Posterior cingulate gyrus (tissue), 11 donors: ENCODE results near the gene ZNF296.

Experiments used
- DNase-seq, 10 donors: peaks; one replicate each; pipeline versions ENCODE4 v3.0.0 to v3.0.0-alpha.2; 2020 to 2021; ENCODE audit warnings: mixed read lengths in 3 of 10
- intact Hi-C: fragments of 100-400 bp; cut with DNase I; formaldehyde crosslinking; loops from one replicate; pipeline ENCODE4 v1.15.1; 2023

The ZNF296 gene

DNA sequence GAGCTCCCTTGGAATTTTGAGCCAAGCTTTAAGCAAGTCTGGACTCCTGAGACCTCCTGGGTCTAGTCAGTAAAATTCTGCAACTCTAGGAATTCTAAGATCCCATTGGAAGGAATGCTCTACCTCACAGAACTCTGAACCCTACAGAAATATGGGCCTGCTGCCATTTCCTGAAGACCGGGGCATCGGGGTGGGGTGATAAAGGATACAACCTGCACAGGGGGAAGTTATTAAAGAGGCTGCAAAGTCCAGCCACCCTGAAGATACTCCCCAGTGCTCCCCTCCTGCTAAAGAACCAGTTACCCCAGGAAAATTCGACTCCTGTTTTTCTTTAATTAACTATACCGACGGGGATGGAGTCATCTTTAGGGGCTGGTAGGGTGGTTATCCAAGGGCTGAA is 14.3 kb upstream of the ZNF296 start:
- intact Hi-C loops = loop anchor here (1.0 to 5.0 kb wide), 3 partner anchors 11 to 162 kb away; partner anchors contain the start of genes BLOC1S3, GEMIN7, MARK4 and TRAPPC6A
- no peak for DNase-seq

DNA sequence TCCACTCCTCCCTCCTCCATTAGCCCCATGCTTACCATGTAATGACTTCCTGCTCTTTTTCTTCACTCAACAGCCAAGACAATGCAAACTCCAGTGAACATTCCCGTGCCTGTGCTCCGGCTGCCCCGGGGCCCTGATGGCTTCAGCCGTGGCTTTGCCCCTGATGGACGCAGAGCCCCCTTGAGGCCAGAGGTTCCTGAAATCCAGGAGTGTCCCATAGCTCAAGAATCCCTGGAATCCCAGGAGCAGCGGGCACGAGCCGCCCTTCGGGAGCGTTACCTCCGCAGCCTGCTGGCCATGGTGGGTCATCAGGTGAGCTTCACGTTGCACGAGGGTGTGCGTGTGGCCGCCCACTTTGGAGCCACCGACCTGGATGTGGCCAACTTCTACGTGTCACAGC is 13.8 kb upstream of the ZNF296 start:
- intact Hi-C loops = loop anchor here (5.0 kb wide), 1 partner anchor 162 kb away; the partner anchor contains the start of gene MARK4
- DNase-seq = no peak

DNA sequence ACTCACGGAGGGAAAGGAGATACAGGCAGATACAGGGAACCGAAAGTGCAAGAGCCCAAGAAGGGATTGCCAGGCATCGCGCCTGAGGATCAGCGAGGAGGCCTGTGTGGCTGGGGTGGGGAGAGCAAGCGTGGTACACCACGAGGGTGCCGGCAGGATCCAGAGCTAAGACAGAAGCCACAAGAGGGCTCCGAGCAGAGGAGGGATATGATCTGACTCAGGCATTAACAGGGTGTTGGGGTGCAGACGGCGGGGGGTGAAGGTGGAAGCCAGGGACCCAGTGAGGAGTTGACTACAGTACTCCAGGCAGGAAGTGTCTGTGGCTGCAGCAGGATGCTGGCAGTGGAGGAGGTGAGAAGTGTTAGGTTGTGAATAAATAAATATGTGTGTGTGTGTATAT is 11.3 kb upstream of the ZNF296 start:
- peak in 1 of 10 donors; percentile 90 for DNase-seq
- intact Hi-C loops = no loop called here

GRCh38 chr19:45086480-45086879 is 10.2 kb upstream of the ZNF296 start:
- intact Hi-C loops = no loop called here
- no peak for DNase-seq

GRCh38 chr19:45082170-45082569 is 5.9 kb upstream of the ZNF296 start:
- intact Hi-C loops = no loop called here
- DNase-seq = no peak

GRCh38 chr19:45079911-45080370 is 3.7 kb upstream of the ZNF296 start:
- intact Hi-C loops = loop anchor here (1.0 kb wide), 1 partner anchor 11 kb away; no protein-coding TSS in a partner anchor
- no peak for DNase-seq

DNA sequence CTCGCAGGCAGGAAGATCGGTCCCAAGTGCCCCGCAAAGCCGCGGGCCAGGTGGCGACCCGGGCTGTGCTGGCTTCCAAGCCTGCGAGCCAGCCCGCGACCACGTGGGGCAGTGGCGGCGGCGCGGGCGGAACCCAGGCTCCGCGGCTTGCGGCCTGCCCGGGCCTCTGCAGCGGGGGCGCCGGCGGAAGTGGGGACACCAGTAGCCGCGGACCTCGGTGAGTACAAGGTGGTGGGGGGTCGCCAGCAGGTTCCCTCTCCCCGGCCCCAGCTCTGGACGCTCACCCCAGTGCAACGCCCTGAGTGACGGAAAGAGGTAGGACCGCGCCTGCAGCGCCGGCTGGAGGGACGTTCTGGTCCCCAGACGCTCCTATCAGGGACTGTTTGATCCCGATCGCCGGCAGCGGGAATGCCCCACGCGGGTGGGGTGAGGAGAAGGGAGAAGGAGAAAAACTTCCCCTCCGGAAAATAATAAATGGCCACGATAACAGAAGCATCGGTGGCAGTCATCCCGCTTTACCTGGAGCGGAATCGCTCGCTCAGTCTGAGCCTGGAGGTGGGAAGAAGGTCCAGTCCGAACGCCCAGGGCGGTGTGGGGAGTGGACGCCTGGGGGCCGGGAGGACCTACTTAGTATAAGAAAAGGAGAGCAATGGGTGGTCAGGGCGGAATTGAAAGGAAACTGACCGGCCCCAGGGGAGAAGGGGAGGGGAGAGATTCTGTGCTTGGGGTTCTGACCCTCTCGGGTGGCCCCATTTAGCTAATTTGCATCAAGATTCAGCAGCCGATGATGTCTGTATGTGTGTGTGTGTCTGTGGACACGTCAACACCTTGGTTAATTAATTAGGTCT is 3.0 kb upstream of the ZNF296 start, which contains the start of gene GEMIN7:
GEMIN7 (plus strand) TSS at position 198 of the 848 bp plus-strand sequence. CDS start 10,855 bp downstream, outside the sequence.
- intact Hi-C loops = loop anchor here (1.0 kb wide), 1 partner anchor 12 kb away; no protein-coding TSS in a partner anchor
- peak; percentile 69 to 98 (median 80) for DNase-seq

DNA sequence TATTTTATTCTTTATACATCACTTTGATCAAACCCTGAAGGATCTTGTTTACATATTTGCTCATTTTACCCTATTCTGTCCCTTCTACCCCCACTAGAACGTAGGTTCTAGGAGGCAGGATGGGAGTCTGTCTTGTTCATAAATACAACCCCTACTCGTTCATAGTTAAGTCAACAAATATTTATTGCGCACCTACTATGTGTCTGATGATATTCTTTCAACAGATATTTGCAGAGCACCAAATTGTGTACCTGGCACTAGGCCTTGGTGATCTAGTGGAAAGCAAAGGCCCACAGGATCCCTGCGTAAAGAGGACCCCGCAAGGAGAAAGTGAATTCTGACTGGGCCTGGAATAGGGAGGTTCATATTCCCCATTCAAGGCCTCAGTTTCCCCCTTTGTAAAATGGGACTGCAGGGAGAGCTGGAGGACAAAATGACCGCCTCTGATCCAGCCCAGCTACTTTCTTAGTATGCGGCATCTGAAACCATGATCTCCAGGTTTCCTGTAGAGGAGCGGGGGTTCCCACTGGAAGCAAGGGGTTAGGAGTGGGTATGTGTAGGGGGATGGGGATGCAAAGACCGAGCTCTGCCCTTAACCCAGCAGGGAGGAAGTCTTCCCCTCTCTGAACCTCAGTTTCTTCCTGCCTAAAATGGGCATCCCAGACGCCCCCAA is 2.2 kb upstream of the ZNF296 start:
- intact Hi-C loops = loop anchor here (1.0 kb wide), 1 partner anchor 13 kb away; no protein-coding TSS in a partner anchor
- DNase-seq = no peak

DNA sequence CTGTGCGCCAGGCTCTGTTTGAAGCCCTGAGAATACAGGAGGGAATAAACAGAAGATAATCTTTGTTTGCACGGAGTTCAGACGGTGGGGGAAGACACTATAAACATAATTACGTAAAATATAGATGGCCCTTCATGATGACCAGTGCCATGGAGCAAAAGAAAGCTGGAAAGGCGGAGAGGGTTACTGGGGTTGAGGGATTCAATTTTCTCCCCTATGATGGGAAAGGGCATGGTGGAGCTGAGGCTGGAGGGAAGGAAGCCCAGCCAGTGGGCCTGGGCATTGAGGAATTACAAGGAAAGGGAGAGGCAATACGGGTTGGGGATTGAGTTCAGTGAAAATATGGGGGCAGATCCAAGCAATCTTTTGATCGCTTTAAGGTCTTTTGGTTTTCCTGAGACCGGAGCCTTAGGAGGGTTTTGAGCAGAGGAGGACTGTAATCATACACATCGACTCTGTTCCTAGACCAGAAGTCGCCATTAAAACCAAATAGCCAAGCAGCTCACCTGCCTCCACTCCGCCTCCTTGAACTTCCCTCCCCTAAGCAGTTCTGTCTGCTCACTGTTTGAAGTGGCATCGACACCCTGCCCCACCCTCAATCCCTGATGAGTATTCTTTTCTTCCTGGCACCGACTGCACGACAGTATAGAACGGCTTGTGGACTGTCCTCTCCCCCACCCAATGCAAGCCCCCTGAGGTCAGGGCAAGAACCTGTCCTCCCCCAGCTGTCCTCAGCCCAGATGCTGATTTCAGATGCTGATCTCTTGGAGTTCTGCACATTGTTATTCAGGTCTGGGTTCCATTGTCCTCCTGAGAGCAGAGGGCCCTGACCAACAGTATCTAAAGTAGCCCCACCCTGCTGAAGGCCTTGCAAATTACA is 813 bp upstream of the ZNF296 start:
- DNase-seq = no peak
- intact Hi-C loops = no loop called here

DNA sequence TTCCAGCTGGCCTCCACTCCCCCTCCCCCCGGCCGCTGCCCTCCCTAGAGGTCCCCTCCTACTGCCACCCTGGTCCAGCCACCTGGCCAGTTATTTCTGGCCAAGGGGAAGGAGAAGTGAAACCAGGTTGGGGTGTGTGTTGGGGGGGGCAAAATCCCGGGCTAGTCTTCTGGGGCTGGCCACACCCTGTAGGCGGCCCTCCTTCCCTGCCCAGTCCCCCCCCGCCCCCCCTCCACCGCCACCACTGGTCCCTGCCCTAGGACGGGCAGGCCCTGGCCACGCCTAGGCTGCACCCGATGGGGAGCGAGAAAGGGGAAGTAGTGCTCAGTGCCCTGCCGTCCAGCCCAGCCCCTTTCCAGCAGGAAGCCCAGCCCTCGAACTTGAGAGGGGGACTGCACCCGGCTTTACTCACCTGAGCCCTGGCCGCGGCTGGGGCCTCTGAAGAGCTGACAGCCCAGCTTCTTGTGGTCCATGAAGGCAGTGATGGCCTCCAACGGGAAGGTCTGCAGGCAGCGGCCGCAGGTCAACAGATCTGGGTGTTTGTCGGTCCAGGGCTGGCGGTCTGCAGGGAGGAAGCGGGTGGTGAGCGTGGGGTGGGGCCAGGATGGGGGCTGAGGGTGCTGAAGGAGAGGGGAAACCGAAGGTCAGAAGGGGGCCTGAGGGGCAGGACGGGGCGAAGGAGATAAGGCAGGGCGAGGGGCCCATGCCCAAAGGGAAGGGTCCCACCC is 813 bp downstream of the ZNF296 start:
- intact Hi-C loops = no loop called here
- peak in 2 of 10 donors; percentile 32 to 38 for DNase-seq

DNA sequence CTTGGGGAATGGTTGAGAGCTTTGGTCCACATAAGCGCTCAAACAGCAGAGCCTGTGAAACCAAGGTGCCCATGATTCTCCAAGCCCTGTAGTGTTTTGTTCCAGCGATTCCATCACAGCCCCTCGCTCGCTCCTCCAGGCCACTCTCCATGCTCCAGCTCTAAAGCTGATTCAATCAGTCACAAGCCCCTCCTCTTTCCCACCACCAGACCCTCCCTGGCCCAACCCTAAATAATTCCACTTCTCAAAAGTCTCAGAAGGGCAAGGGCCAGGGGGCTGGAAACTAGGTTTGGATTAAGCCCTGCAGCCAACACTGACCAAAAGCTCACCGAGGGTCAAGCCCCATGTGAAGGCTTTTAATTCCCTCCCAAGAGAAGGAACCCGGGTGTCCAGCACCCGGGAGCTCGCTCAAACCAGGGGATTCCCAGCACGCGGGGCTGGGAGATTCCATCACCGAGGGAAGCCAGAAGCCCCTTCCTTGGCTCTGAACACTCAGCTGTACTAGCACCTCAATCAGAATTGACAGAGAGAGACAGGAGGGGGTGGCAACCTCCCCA is 1.5 kb downstream of the ZNF296 start:
- intact Hi-C loops = no loop called here
- no peak for DNase-seq

DNA sequence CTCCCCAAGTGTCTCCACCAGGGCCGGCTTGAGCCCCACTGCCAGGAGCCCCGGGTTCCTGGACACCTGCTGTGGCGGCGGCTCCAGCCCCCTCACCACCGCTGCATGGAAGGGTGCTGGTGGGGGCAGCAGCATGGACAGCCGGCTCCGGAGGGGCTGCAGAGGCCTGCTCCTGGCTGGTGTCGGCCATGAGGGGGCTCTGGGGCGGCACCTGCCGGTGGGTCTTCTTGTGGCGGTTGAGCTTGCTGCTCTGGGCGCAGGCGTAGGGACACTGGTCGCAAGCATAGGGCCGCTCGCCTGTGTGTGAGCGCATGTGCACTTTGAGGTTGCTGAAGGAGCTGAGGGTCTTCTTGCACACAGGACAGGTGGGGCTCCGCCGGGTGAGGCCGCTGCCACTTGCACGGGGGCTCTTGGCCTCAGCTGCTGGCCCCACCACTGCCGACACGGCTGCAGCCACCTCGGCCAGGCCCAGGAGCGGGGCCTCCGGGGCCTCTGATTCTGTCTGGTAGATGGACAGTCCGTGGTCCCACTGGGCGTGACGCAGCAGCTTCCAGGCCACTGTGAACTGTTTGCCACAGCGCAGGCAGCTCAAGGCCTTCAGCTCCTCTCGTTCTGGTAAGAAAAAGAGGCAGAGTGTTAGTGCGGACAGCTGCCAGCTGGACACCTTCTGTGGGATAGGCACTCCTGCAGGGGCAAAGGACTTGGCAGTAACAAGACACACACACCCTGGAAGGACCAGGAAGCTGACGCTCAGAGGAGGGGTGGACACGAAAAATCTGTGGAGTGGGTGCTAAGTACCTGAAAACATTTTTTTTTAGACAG is 4.1 kb downstream of the ZNF296 start:
- intact Hi-C loops = no loop called here
- no peak for DNase-seq

- DNase-seq = no peak
- intact Hi-C loops = no loop called here
Observed at GRCh38 chr19:45071545-45071938, 4.7 kb downstream of the ZNF296 start.

GRCh38 chr19:45070861-45071544 is 5.3 kb downstream of the ZNF296 start:
- intact Hi-C loops = no loop called here
- peak in 1 of 10 donors; percentile 76 for DNase-seq

GRCh38 chr19:45070214-45070613 is 6.1 kb downstream of the ZNF296 start:
- intact Hi-C loops = no loop called here

DNA sequence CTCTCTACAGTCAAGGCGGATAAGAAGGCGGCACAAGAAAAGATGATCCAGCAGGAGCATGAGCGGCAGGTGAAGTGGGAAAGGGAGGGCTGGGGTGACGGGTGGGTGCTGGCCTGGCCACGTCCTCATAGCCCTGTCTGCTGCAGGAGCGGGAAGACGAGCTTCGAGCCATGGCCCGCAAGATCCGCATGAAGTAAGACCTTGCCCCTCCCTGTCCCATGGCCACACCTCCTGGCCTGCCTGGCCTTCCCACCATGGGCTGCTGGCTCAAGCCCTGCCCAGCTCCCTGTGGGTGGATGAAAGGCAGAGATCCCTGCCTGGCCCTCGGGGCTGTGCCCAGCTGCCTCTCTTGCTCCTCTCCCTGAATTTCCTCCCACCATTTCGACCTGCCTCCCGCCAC is 7.2 kb downstream of the ZNF296 start:
- peak in 1 of 10 donors; percentile 61 for DNase-seq
- intact Hi-C loops = no loop called here

More at GRCh38 chr19:45070214-45070613, 6.1 kb downstream of the ZNF296 start:
- no peak for DNase-seq

DNA sequence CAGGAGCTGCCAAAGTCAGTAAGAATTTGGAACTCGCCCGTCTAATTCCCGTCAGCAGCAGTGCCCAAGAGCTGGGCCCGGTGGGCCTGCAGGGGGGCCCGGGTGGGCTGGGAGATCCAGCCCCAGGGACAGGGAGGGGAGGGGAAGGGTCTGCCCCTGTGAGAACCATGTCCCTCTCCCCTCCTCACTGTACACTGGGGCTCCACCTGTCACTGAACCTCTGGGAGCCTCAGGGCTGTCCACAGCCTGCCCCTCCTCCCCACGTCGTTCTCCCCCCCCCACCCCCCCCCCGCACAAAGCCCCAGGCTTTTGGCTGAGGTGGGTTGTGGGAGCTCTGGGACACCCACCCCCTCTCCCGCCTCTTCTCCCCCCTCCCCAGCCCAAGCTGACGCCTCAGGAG is 8.2 kb downstream of the ZNF296 start:
- intact Hi-C loops = no loop called here
- no peak for DNase-seq
